Measurements from ENCODE around the gene KRTAP4-16. TPM values are rescaled to one million over a fixed set of nuclear protein-coding genes. Genes with fewer than 3 reads are reported as not detected.

The KRTAP4-16 gene
- total and polyA plus RNA-seq, 2 of the 8 experiments (the other 6 are each of a cell fraction or from before 2014, with no cell fraction given) = not detected

DNA sequence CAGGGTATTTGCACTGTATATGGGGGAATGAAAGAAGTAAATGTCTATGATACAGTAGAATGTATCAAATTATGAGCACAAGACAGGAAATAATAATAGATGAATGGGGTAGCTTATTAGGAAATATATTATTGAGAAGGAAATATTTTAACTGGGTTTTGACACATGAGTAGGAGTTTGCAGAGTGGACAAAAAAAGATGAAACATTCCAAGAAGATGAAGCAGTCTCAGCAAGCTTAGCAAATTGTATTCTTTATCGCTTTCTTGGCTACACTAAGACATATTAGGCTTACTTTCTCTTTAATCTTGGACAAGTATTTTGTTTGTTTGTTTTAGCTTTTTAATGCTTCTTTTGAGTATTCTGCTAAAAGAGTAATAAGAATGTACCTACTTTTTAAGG lies 1.9 kb upstream of the KRTAP4-16 start:
- Histone ChIP-seq H3K27me3 (replicated peaks in 1 of 4; ENCODE audit: control insufficient read depth in 3 of 4, extremely low read depth in 1 of 4, insufficient read depth in 3 of 4, low read length in 3 of 4) (no peaks in the 10 kb centered on the region), H2AK5ac (ENCODE audit: low read depth, low read length) (no peak overlapping the region), H2BK12ac (ENCODE audit: low read depth, low read length) (no peak overlapping the region), H3K79me1 (ENCODE audit: low read depth, low read length) (no peaks in the 10 kb centered on the region), H3K23me2 (ENCODE audit: low read depth, low read length) (no peaks in the 10 kb centered on the region), H3K18ac (ENCODE audit: extremely low read depth, low read length) (no peak overlapping the region), H3K56ac (replicated peaks; ENCODE audit: insufficient read length, low read depth, low read length) (no peak overlapping the region), H3K36me3 (ENCODE audit: control insufficient read depth in 2 of 4, insufficient read depth in 4 of 4, low read length in 3 of 4) (no peaks in the 10 kb centered on the region), H3K4me3 (ENCODE audit: extremely low read depth in 1 of 4, insufficient read depth in 2 of 4, low read depth in 3 of 4, low read length in 4 of 4) (no peak overlapping the region), H2BK20ac (ENCODE audit: low read length) (no peak overlapping the region), H2BK5ac (ENCODE audit: low read depth, low read length) (no peak overlapping the region), H4K8ac (ENCODE audit: extremely low read depth, insufficient read depth, low read length) (no peak overlapping the region), H3K4ac (replicated peaks; ENCODE audit: insufficient read length, low read depth, low read length) (no peak overlapping the region), H3K4me1 (replicated peaks in 1 of 4; ENCODE audit: control insufficient read depth in 3 of 4, insufficient read depth in 4 of 4, low read length in 3 of 4) (peaks cover 2 to 10% (median 6%) of the 10 kb centered on the region in 4 experiments; a peak in 5 of 7 replicates), H4K20me1 (replicated peaks in 1 of 2; ENCODE audit: control insufficient read depth in 1 of 2, insufficient read depth in 2 of 2, low read length in 2 of 2) (no peaks in the 10 kb centered on the region), H3K79me2 (ENCODE audit: control insufficient read depth in 1 of 2, insufficient read depth in 2 of 2, low read length in 2 of 2) (no peaks in the 10 kb centered on the region), H4K5ac (ENCODE audit: insufficient read length, low read depth, low read length) (no peak overlapping the region), H3K23ac (ENCODE audit: insufficient read length) (no peak overlapping the region), H3K9me3 (ENCODE audit: insufficient read depth in 2 of 2, low read depth in 1 of 2, low read length in 1 of 2) (no peaks in the 10 kb centered on the region), H3K9ac (replicated peaks in 1 of 4; ENCODE audit: extremely low read depth in 1 of 4, low read depth in 3 of 4, low read length in 3 of 4) (no peak overlapping the region), H3K4me2 (ENCODE audit: insufficient read depth in 1 of 2, low read depth in 2 of 2, low read length in 2 of 2) (no peak overlapping the region), H2BK15ac (ENCODE audit: low read length) (no peak overlapping the region), H3K27ac (ENCODE audit: low read depth, low read length) (no peak overlapping the region), H2BK120ac (replicated peaks; ENCODE audit: low read depth, low read length) (no peak overlapping the region), H2AFZ (ENCODE audit: low read length) (no peak overlapping the region), H4K91ac (replicated peaks; ENCODE audit: insufficient read length, low read length) (no peak overlapping the region), H3K14ac (ENCODE audit: insufficient read length) (no peak overlapping the region)
- DNase-seq (ENCODE audit: low read depth in 1 of 2, low spot score in 2 of 2) (no peak), FAIRE-seq (no peak)
- ChIA-PET POLR2A (ENCODE audit: partially characterized antibody) (no interaction called here), CTCF (ENCODE audit: partially characterized antibody) (no interaction called here)
- TF ChIP-seq, protein P1, sequence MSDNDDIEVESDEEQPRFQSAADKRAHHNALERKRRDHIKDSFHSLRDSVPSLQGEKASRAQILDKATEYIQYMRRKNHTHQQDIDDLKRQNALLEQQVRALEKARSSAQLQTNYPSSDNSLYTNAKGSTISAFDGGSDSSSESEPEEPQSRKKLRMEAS (IDR thresholded peaks at IDR 0.05) = no peak
- 94% methylated on average over 1 of the region's 1 CpG; no CpG with 5 or more reads in 1 of the 2 experiments for WGBS, 2 experiments (ENCODE audit: extremely low coverage in 1 of 2, insufficient coverage in 1 of 2, insufficient read length in 1 of 2, insufficient replicate concordance in 2 of 2, low coverage in 1 of 2, low lambda C conversion rate in 2 of 2, missing lambda C conversion rate in 1 of 2)
